NCI-H748 (cell line): ENCODE measurements around the gene AZI2.

ENCODE experiments used
- DNase-seq: peaks from one replicate; lab custom pipeline; 2025; ENCODE audit not compliant: unreplicated experiment; lab: John Stamatoyannopoulos, UW

Gene AZI2

DNA sequence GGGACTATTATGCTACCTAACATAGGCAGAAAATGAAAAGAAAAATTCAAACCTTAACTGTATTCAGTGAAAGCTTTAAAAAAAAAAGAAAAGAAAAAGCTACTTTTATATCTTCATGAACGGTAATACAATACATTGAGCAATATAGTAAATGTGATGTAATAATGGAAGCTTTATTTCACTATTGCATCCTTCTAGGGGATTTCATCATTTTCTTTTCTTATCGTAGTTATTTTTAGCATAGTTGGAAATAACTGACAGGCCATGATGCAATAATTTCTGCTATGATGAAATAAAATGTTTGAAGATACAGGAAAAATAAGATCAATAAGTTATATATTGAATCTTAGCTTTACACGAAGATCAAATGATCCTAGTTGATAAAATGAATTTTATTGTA is 40.4 kb downstream of the AZI2 start:
- no peak for DNase-seq

DNA sequence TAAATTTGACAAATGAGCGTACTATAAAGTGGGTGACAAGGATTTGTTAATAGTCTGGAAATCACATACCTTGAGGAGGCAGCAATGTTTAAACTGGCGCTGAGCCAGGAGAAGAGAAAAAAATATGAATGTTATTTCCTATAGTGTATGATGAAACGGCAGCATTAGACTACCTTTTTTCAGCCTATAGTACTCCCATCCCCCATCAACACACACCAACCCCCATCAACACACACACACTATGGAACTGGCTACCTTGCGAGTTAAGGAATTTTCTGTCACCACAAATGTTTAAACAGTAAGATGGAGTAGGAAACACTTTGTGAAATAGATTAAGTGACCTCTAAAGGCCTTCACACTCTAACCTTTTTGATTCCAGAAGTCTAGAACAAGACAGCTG is 46.9 kb downstream of the AZI2 start:
- DNase-seq, result no peak

DNA sequence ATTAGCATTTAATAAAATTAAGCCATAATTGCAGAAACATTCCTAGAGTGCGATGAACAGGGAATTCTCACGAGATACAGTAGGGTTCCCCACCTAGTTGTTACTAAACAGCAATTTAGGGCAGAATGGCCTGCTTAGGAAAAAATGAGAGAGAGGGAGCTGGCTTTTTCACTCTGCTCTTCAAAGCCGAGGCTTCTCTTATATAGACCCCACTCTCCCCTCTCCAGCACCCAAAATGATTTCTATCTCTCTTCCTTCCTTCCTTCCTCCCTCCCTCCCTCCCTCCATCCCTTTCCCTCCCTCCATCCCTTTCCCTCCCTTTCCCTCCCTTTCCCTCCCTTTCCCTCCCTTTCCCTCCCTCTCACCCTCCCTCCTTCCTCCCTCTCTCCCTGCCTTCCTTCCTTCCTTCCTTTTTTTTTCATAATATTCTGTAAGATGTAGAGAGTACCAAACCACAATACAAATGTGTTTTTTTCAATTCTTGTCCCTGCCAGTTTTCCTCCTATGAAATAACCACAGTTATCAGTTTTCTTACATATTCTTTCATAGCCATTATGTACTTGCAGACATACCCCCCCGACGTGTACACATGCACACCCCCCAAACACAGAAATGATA is 48.2 kb downstream of the AZI2 start:
- no peak for DNase-seq

DNA sequence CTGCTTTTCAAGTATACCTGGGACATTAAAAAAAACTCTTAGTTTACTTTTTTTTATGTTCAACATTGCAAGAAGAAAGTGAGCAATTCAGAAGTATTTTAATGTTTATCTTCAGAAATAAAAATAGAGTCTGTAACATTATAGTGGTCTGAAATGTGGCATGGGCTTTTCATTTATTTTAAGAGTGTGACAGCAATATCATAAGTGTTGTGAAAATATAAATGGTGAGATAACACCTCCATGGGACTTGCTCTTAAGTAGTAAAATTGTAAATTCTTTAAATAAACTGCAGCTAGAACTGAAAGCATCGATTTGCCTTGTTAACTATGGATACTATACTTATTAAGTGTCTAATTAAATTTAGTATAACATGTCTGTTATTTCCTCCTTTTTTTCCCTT is 48.9 kb downstream of the AZI2 start:
- DNase-seq, result no peak

DNA sequence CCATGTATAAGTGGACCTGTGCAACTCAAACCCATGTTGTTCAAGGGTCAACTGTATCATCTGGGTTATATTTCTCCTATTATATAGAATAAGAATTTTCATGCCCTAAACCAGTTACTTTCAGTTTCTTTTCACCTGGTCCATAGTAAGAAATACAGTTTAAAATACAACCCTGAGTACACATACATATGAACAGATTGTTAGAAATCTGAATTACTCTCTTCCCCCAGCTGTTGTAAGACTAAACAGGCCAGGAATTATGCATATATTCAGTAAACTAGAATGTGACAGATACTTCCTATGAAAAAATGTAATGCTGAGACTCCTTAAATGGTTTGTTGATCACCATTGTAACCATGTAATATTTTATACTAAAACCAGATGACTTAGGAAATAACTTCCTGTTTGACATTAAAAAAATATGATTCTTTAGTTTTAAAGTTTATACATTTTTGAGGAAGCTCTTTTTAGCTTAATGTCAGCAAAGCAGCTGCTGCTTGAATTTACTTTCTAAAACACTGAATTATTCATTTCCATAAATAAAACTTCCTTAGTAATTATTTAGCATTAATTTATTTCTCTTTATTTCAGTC is 52.6 kb downstream of the AZI2 start:
- DNase-seq, result no peak

DNA sequence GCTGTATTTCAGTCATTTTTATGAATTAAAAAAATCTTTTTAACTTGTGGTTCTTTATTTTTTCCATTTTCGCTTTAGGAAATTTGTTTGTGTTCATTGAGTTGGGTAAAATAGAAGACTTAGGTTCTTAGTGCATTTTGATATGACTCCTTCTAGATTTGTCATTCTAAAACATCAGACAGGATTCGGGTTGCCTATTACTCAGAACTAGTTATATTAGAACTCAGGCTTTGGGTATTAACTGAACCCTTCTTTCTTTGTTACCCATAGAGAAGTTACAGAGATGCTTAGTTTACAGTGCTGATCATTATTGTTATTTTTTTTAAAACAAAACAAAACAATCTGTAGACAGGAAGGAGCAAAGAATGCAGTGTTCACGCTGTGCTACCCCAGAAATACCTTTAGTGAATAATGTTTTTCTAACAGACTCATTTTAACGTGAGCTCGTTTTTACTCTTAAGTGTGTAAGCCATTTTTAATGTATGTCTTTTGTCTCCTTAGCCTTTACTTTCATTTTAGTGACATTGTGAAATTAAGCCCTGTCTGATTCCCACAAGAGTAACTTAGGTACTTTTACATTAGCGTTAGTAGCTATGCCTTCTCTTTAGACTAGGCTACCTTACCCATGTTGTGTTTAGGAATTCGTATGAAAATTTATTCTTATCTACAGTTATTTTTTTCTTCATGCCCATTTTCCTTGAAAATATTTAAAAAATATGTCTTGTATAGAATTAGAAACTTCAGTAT is 53.8 kb downstream of the AZI2 start:
- no peak for DNase-seq

DNA sequence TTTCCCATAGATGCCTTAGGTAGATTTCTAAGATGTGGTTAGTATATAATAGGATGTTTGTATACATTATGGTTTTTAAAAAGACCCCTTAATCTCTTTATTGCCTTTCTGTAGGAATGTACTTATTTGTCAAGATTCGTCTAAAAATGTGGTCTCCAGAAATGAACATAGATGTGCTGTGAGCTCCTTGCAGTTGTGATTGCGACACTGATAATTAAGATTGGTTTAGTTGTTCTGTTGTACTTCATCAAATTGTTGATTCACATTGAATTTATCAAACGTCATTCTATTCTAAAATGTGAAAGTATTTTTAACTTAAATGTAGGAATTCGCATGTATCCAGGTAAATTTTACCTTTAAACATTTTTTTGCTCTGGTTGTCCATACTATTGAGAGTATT is 56.0 kb downstream of the AZI2 start:
- no peak for DNase-seq

DNA sequence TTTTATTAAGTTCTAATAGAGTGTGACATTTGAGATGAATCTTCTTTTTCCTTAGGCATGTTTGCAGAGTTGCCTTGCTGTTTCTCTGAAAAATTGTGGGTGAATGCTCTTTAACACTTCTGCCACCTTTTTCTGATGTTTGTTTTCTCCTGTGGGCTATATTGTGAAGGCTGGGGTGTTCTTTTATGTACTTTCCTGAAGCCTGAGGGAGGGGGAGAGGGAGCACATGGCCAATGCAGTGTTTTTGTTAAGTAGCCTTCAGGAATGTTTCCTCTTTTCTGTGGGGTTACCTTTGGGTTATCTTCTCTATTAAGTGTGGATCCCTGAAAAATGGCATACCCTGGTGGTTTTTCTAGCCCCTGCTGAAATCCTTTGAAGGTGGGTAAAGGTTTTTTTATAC is 57.0 kb downstream of the AZI2 start:
- no peak for DNase-seq

DNA sequence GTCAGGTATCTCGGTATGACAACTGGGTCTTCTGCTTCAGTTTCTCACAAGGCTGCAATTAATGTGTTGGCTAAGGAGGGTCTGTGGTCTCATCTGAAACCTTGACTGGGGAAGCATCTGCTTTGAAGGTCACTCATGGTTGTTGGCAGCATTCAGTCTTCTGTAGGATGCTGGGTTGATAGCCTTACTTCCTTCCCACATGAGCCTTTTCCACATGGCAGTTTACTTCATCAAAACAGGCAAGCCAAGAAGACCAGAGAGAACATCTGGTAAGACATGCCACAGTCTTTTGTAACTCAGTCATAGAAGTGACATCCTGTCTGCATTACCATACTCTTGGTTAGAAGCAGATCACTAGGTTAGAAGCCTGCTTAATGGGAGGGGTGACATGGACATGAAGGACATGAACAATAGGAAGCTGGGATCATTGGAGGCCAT is 57.7 kb downstream of the AZI2 start:
- DNase-seq, result no peak

DNA sequence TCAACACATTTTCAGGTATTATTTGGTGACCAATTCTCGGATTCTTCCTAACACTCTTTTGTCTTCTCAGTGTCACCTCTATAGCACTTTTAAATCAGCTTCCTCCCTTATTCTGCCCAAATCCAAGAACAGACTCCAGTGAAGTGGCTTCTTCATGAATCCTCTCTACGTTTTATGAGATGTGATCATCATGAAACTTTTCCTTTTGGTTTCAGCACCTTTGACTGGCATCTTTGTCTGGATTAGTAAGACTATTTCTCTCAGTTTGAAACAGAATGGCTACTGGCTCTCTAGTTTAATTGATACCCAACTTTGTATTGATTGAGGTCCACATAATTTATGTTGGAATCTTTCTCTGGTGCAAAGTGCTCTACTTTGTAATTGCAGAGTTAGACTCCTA is 61.6 kb downstream of the AZI2 start:
- no peak for DNase-seq

DNA sequence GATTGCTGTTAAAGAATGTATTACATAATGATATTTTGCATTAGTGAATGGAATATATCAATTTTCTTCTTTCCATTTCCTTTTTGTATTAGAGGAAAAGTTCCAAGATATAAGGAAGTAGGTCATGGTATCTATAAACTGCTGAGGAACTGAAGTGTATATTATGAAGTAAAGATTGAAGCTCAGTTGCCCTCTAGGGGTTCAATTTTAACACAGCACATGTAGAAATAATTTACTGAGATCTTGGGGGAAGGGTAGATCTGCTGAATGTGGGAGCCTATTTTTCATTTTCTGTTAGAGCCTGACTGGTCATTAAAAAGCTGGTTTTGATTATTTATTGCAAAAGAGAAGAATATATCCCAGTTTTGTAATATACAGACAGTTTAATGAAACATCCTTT is 62.0 kb downstream of the AZI2 start:
- peak; percentile 29 for DNase-seq

DNA sequence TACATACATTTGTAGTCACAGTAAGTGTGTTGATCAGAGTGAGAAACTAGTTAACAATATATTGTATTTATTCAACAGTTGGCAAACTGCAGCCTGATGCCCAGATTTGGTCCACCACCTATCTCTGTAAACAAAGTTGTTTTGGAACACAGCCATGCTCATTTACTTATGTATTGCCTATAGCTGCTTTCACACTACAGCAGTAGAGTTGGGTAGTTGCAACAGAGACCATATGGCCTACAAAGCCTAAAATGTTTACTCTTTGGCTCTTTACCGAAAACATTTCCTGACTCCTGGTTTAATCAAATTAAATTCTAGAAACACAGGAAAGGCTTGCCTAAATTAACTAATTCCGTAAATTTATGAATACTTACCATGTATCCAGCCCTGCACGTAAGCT is 67.8 kb downstream of the AZI2 start:
- no peak for DNase-seq

DNA sequence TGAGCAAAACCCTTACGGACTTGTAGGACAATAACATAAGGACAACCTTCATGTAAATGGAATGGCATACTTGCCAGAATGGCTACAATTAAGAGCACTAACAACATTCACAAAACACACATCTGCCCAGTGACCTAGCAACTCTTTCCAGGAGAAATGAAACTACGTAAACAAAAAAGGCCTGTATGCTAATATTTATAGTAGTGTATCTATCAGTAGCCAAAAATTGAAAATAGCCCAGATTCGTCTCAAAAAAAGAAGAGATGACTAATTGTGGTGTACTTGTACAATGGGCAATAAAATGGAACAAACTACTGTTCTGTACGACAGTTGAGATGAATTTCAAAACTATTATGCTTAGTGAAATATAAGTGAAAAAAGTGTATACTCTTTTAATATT is 68.9 kb downstream of the AZI2 start:
- DNase-seq, result peak; percentile 1

DNA sequence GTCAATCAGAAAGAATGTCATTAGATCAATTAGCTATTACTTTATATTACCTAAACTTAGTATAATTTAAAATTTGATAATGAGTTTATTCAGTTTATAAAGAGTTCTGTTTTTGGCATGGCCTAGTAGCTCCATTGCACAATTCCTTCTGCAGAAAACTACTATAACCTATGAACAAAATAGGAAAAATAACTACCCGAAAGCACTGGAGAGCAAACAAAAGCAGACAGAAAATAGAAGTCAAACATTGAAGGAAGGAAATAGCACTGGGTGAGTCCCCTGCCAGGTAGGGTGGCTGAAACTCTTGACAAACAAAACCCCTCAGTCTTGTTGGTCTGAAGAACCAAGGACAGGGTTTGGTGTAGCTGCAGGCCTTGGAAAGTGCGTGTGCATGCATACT is 69.7 kb downstream of the AZI2 start:
- DNase-seq, result no peak

DNA sequence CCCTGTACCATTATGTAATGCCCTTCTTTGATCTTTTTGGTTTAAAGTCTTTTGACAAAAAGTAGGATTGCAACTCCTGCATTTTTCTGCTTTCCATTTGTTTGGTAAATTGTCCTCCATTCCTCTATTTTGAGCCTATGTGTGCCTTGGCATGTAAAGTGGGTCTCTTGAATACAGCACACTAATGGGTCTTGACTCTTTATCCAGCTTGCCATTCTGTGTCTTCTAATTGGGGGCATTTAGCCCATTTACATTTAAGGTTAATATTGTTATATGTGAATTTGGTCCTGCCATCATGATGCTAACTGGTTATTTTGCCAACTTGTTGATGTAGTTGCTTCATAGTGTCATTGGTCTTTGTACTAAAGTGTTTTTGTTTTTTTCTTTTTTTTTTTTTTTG is 74.8 kb downstream of the AZI2 start:
- DNase-seq, result no peak
